ENCODE measurements around the gene FGF8. TPM values are rescaled to one million over a fixed set of nuclear protein-coding genes. Genes with fewer than 3 reads are reported as not detected.

FGF8 gene
- total and polyA plus RNA-seq, 7 donors, result not detected

DNA sequence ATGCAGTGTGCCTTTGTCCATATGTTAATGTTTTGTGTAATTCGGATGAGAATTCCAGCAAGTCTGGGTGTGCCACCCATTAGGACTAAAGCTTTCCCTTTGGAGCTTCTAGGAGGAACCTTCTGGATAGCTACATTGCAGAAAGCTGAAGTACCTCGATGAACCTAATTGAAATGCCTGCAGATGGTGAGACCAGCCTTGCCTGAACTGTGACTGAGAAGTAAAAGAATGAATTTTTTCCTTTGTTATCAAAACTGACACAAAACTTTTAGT, 49.9 kb downstream of the FGF8 start:
- H3K36me3 ChIP-seq (ENCODE audit: insufficient read depth in 1 of 2, low read depth in 1 of 2), result no peaks in the 10 kb centered on the region
- DNase-seq (no peak), ATAC-seq (no peak)
- 68 to 74% (median 71%) methylated on average over 2 of the region's 2 CpGs for WGBS, 3 donors
- no peak overlapping the region for H3K4me3 ChIP-seq
- H3K27me3 ChIP-seq (ENCODE audit: insufficient read depth in 3 of 3, low read length in 2 of 3), result no peaks in the 10 kb centered on the region
- H3K27ac ChIP-seq, result no peak overlapping the region
- H3K9me3 ChIP-seq, result no peaks in the 10 kb centered on the region
- intact Hi-C loops (cut with DNase I), result no loop called here
- TF ChIP-seq, protein P1, sequence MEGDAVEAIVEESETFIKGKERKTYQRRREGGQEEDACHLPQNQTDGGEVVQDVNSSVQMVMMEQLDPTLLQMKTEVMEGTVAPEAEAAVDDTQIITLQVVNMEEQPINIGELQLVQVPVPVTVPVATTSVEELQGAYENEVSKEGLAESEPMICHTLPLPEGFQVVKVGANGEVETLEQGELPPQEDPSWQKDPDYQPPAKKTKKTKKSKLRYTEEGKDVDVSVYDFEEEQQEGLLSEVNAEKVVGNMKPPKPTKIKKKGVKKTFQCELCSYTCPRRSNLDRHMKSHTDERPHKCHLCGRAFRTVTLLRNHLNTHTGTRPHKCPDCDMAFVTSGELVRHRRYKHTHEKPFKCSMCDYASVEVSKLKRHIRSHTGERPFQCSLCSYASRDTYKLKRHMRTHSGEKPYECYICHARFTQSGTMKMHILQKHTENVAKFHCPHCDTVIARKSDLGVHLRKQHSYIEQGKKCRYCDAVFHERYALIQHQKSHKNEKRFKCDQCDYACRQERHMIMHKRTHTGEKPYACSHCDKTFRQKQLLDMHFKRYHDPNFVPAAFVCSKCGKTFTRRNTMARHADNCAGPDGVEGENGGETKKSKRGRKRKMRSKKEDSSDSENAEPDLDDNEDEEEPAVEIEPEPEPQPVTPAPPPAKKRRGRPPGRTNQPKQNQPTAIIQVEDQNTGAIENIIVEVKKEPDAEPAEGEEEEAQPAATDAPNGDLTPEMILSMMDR (IDR thresholded peaks at IDR 0.05), result no peak
- H3K4me1 ChIP-seq, result no peaks in the 10 kb centered on the region

DNA sequence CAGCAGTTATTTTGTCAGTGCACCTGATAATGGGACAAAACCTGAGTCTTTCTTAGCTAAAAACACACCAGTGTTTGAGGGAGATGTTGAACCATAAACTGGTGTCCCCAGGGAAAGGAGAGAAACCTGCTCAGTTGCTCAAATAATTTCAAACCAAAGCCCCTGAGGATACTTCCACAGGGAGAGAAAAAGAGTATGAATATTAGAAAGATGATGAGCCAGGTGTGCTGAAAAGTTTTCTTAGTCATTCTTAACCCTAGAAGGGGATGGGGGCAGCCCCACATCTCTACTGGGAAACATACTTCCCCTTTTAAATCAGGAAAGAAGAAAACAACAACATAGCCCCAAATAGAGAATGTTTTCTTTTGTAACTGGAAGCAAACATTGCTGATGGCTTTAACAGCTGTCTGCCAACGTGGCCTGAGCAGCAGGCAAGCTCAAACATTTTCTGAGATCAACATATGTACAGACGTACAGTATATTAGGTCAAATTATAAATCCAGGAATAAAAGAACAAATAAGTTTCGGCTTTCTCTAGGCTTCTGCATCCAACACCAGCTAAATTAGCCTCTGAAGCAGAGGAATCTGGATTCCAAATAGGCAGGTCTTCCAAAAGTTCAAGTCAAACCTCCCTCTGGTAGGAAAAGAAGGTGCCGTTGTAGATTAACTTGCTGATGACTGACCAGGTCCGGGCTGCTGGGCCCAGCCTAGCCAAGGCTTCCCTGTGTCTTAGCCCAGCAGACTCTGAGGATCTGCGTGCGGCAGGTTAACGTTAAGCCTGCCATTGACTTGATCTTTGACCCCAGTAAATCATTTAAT, 50.4 kb downstream of the FGF8 start:
- DNase-seq, result no peak
- no peaks in the 10 kb centered on the region for H3K4me1 ChIP-seq
- no peaks in the 10 kb centered on the region for H3K27me3 ChIP-seq (ENCODE audit: insufficient read depth in 3 of 3, low read length in 2 of 3)
- no peak overlapping the region for H3K27ac ChIP-seq
- ATAC-seq, result no peak
- no peak overlapping the region for H3K4me3 ChIP-seq
- H3K36me3 ChIP-seq (ENCODE audit: insufficient read depth in 1 of 2, low read depth in 1 of 2), result no peaks in the 10 kb centered on the region
- WGBS, 3 donors, result 64 to 65% (median 65%) methylated on average over 8 of the region's 8 CpGs
- no peaks in the 10 kb centered on the region for H3K9me3 ChIP-seq
- TF ChIP-seq, protein P1 (IDR thresholded peaks at IDR 0.05), result no peak
- intact Hi-C loops (cut with DNase I), result no loop called here

DNA sequence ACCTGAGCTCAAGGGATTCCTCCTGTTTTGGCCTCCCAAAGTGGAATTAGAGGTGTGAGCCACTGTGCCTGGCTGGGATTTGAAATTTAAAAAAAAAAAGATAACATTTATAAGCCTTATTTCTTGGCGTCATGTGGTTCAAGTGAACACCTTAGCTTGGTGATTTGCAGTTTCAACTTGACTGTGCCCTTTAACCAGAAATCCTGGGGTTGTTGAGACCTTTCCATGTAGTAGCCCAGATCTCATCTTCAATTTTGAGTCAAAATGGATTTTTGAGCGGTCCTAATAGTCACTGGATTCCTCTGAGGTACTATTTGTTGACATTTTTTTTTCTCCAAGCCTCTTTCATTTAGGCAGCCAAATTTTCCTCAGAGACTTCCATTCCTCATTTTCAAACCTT, 51.5 kb downstream of the FGF8 start:
- TF ChIP-seq, protein P1 (IDR thresholded peaks at IDR 0.05), result no peak
- no peak overlapping the region for H3K27ac ChIP-seq
- H3K36me3 ChIP-seq (ENCODE audit: insufficient read depth in 1 of 2, low read depth in 1 of 2), result no peaks in the 10 kb centered on the region
- H3K4me1 ChIP-seq, result no peaks in the 10 kb centered on the region
- 78 to 90% (median 87%) methylated on average over 2 of the region's 2 CpGs for WGBS, 3 donors
- intact Hi-C loops (cut with DNase I), result no loop called here
- no peak overlapping the region for H3K4me3 ChIP-seq
- DNase-seq, result no peak
- no peaks in the 10 kb centered on the region for H3K27me3 ChIP-seq (ENCODE audit: insufficient read depth in 3 of 3, low read length in 2 of 3)
- H3K9me3 ChIP-seq, result no peaks in the 10 kb centered on the region
- no peak for ATAC-seq

DNA sequence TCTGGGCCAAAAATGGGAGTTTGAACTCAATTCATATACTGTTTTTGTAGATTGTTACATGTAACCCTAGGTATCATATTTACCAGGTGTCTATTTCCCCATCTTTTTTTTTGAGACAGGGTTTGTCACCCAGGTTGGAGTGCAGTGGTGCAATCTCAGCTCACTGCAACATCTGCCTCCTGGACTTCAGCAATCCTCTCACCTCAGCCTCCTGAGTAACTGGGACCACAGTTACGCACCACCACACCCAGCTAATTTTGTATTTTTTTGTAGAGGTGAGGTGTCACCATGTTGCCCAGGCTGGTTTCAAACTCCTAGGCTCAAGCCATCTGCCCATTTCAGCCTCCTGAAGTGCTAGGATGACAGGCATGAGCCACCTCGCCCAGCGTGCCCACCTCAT, 52.7 kb downstream of the FGF8 start:
- TF ChIP-seq, protein P1 (IDR thresholded peaks at IDR 0.05), result no peak
- H3K27me3 ChIP-seq (ENCODE audit: insufficient read depth in 3 of 3, low read length in 2 of 3), result no peaks in the 10 kb centered on the region
- WGBS, 3 donors, result 97 to 100% (median 98%) methylated on average over 3 of the region's 3 CpGs
- ATAC-seq (no peak), DNase-seq (no peak)
- no peak overlapping the region for H3K27ac ChIP-seq
- intact Hi-C loops (cut with DNase I), result no loop called here
- no peaks in the 10 kb centered on the region for H3K9me3 ChIP-seq
- no peak overlapping the region for H3K4me3 ChIP-seq
- no peaks in the 10 kb centered on the region for H3K4me1 ChIP-seq
- H3K36me3 ChIP-seq (ENCODE audit: insufficient read depth in 1 of 2, low read depth in 1 of 2), result no peaks in the 10 kb centered on the region

DNA sequence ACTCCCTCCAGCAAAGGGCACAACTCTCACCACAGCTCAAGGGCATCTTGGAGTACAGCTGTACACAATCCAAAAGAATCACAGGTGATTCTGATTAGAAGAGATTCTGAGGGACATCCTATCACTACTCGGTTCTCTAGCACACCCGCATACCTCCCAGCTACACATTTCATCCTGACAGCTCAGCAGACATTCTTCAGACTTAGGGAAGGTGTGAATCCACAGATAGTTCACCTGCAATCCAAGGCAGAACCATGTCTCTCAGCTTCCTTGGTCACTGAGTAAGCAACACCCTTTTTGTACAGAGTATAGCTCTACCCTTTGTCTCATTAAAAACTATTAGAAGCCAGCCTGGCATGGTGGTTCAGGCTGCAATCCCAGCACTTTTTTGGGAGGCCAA, 54.1 kb downstream of the FGF8 start:
- Histone ChIP-seq H3K27me3 (ENCODE audit: insufficient read depth in 3 of 3, low read length in 2 of 3) (no peaks in the 10 kb centered on the region), H3K4me3 (no peak overlapping the region), H3K4me1 (no peaks in the 10 kb centered on the region), H3K27ac (no peak overlapping the region), H3K9me3 (no peaks in the 10 kb centered on the region), H3K36me3 (ENCODE audit: insufficient read depth in 1 of 2, low read depth in 1 of 2) (no peaks in the 10 kb centered on the region)
- ATAC-seq, result no peak
- no peak for DNase-seq
- TF ChIP-seq, protein P1 (IDR thresholded peaks at IDR 0.05), result no peak
- 76 to 86% (median 86%) methylated on average over 2 of the region's 2 CpGs for WGBS, 3 donors
- intact Hi-C loops (cut with DNase I), result no loop called here
